H9 (cell line): ENCODE results near the gene GRIA4. TPM values are rescaled to one million over a fixed set of nuclear protein-coding genes. Genes with fewer than 3 reads are reported as not detected.

Source experiments
- DNase-seq: peaks from one replicate; pipeline ENCODE4 v3.0.0-alpha.2; 2017
- H2AFZ ChIP-seq: one replicate; pipeline ENCODE4 v1.6.1; 2013; ENCODE audit warnings: mild to moderate bottlenecking, low read length, control low read depth, moderate library complexity
- H2AK5ac ChIP-seq: 2 replicates; pipeline ENCODE4 v1.6.1; 2013; ENCODE audit warnings: low read length, control low read depth, mixed read lengths; ENCODE audit not compliant: insufficient read length
- H2BK120ac ChIP-seq: one replicate; pipeline ENCODE4 v1.6.1; 2013; ENCODE audit warnings: low read depth, mild to moderate bottlenecking, low read length, control low read depth, inconsistent platforms; ENCODE audit not compliant: poor library complexity, severe bottlenecking
- H2BK12ac ChIP-seq: 2 replicates; pipeline ENCODE4 v1.6.1; 2013; ENCODE audit warnings: low read length, control low read depth, mixed read lengths, low read depth; ENCODE audit not compliant: insufficient read length
- H2BK15ac ChIP-seq: 2 replicates; pipeline ENCODE4 v1.6.1; 2013; ENCODE audit warnings: low read depth, low read length, control low read depth
- H2BK20ac ChIP-seq: one replicate; pipeline ENCODE4 v1.6.1; 2013; ENCODE audit warnings: low read depth, mild to moderate bottlenecking, low read length, control low read depth, inconsistent platforms; ENCODE audit not compliant: poor library complexity, severe bottlenecking
- H2BK5ac ChIP-seq: 2 replicates; pipeline ENCODE4 v1.6.1; 2013; ENCODE audit warnings: low read length, control low read depth, mixed read lengths; ENCODE audit not compliant: insufficient read length
- H3K14ac ChIP-seq: 2 replicates; pipeline ENCODE4 v1.6.1; 2013; ENCODE audit warnings: low read length, control low read depth; ENCODE audit not compliant: insufficient read depth
- H3K18ac ChIP-seq: 2 replicates; pipeline ENCODE4 v1.6.1; 2013; ENCODE audit warnings: low read depth, mild to moderate bottlenecking, mixed read lengths, low read length, control low read depth; ENCODE audit not compliant: insufficient read length
- H3K23ac ChIP-seq: 2 replicates; pipeline ENCODE4 v1.6.1; 2013; ENCODE audit warnings: low read length, control low read depth, mixed read lengths, low read depth; ENCODE audit not compliant: insufficient read length
- H3K23me2 ChIP-seq: 2 replicates; pipeline ENCODE4 v1.6.1; 2013; ENCODE audit warnings: low read depth, mild to moderate bottlenecking, mixed read lengths, low read length, control low read depth; ENCODE audit not compliant: insufficient read length, poor library complexity, severe bottlenecking
- H3K27ac ChIP-seq: 2 replicates; pipeline ENCODE4 v1.5.1; 2013; ENCODE audit warnings: low read length, control low read depth, mixed read lengths, low read depth; ENCODE audit not compliant: insufficient read length
- H3K27me3 ChIP-seq: 2 replicates; pipeline ENCODE4 v1.6.1; 2013; ENCODE audit warnings: low read length, control low read depth, inconsistent platforms; ENCODE audit not compliant: insufficient read depth
- H3K4ac ChIP-seq: 2 replicates; pipeline ENCODE4 v1.6.1; 2013; ENCODE audit warnings: low read depth, mild to moderate bottlenecking, control low read depth, inconsistent platforms, low read length, moderate library complexity
- H3K4me1 ChIP-seq: 2 replicates; pipeline ENCODE4 v1.6.1; 2013; ENCODE audit warnings: low read length, control low read depth, inconsistent platforms; ENCODE audit not compliant: insufficient read depth
- H3K4me2 ChIP-seq: 2 replicates; pipeline ENCODE4 v1.6.1; 2013; ENCODE audit warnings: low read length, control low read depth, mixed read lengths; ENCODE audit not compliant: insufficient read length, insufficient read depth
- H3K56ac ChIP-seq: 2 replicates; pipeline ENCODE4 v1.6.1; 2013; ENCODE audit warnings: low read depth, mild to moderate bottlenecking, mixed read lengths, low read length, control low read depth; ENCODE audit not compliant: insufficient read length
- H3K79me1 ChIP-seq: 2 replicates; pipeline ENCODE4 v1.6.1; 2013; ENCODE audit warnings: low read depth, mild to moderate bottlenecking, moderate library complexity, low read length, control low read depth, inconsistent platforms; ENCODE audit not compliant: insufficient read depth, poor library complexity, severe bottlenecking
- H3K79me2 ChIP-seq: 2 replicates; pipeline ENCODE4 v1.6.1; 2013; ENCODE audit warnings: low read length, control low read depth, inconsistent platforms; ENCODE audit not compliant: insufficient read depth
- H3K9ac ChIP-seq: 2 replicates; pipeline ENCODE4 v1.6.1; 2013; ENCODE audit warnings: low read length, control low read depth, mixed read lengths; ENCODE audit not compliant: insufficient read length; ENCODE audit errors: extremely low read depth
- H3K9me3 ChIP-seq: one replicate; pipeline ENCODE4 v1.6.1; 2013; ENCODE audit warnings: low read depth, low read length, inconsistent platforms; ENCODE audit not compliant: control insufficient read depth
- H3T11ph ChIP-seq: one replicate; pipeline ENCODE4 v1.6.1; 2013; ENCODE audit warnings: mild to moderate bottlenecking, low read length, control low read depth, inconsistent platforms
- H4K20me1 ChIP-seq: one replicate; pipeline ENCODE4 v1.6.1; 2013; ENCODE audit not compliant: control insufficient read depth, insufficient read length, insufficient read depth
- H4K5ac ChIP-seq: 2 replicates; pipeline ENCODE4 v1.6.1; 2013; ENCODE audit warnings: low read depth, mild to moderate bottlenecking, mixed read lengths, low read length, control low read depth; ENCODE audit not compliant: insufficient read length
- H4K8ac ChIP-seq: replicated peaks from 2 replicates; pipeline ENCODE4 v1.6.1; 2013; ENCODE audit warnings: low read length, control low read depth, mixed read lengths, low read depth; ENCODE audit not compliant: insufficient read length
- H4K91ac ChIP-seq: 2 replicates; pipeline ENCODE4 v1.6.1; 2013; ENCODE audit warnings: low read depth, mild to moderate bottlenecking, moderate library complexity, mixed read lengths, low read length, control low read depth; ENCODE audit not compliant: insufficient read length
- H3K27ac Mint-ChIP-seq, 3 experiments: 2 replicates in 2 of 3; 3 replicates in 1 of 3; pipeline ENCODE4 v1.8.0; 2020 to 2021; ENCODE audit warnings: mixed read lengths in 3 of 3, mild to moderate bottlenecking in 1 of 3, moderate library complexity in 1 of 3
- H3K27me3 Mint-ChIP-seq: 2 replicates; pipeline ENCODE4 v1.8.0; 2021; ENCODE audit warnings: low read depth, mild to moderate bottlenecking, moderate library complexity, mixed read lengths
- H3K36me3 Mint-ChIP-seq, 3 experiments: 2 replicates in 2 of 3; 3 replicates in 1 of 3; pipeline ENCODE4 v1.8.0; 2020 to 2021; ENCODE audit warnings: low read depth in 3 of 3, mixed read lengths in 3 of 3; ENCODE audit not compliant: insufficient read depth in 1 of 3
- H3K4me1 Mint-ChIP-seq, 2 experiments: 2 replicates each; pipeline ENCODE4 v1.8.0; 2020; ENCODE audit warnings: mixed read lengths in 2 of 2
- H3K4me3 Mint-ChIP-seq, 2 experiments: 2 replicates in 1 of 2; 3 replicates in 1 of 2; pipeline ENCODE4 v1.8.0; 2020 to 2021; ENCODE audit warnings: mild to moderate bottlenecking in 2 of 2, mixed read lengths in 2 of 2, moderate library complexity in 1 of 2
- H3K9me3 Mint-ChIP-seq, 2 experiments: 2 replicates in 1 of 2; 3 replicates in 1 of 2; pipeline ENCODE4 v1.8.0; 2020; ENCODE audit warnings: mild to moderate bottlenecking in 2 of 2, mixed read lengths in 2 of 2, moderate library complexity in 1 of 2
- CTCF ChIP-seq: fragments of 200-600 bp; sonication (generic); conservative IDR thresholded peaks from 3 replicates; pipeline ENCODE4 v1.8.0; 2021; ENCODE audit warnings: antibody characterized with exemption, mild to moderate bottlenecking
- WGBS: extraction: QIAGEN DNeasy Blood & Tissue Kit; methylation state at CpG from one replicate; pipeline ENCODE4 v1.1.7; 2013; ENCODE audit warnings: missing lambda C conversion rate, low lambda C conversion rate, mixed read lengths; ENCODE audit not compliant: insufficient read length; ENCODE audit errors: extremely low coverage; 5-methylcytosine and 5-hydroxymethylcytosine counted together
- total RNA-seq: library from RNA; stranded (reverse); gene quantifications from 2 replicates; pipeline ENCODE4 v1.2.1, GENCODE V29; 2021

Gene GRIA4
- total RNA-seq, 1 experiment from 2014 or later, result 0.83 TPM

GRCh38 chr11:106022795-106023275 is 413.0 kb downstream of the GRIA4 start:
- H3K4me3 Mint-ChIP-seq, result peak overlapping the region; percentile 91 to 97
- Histone ChIP-seq H3K79me1 (peaks cover 3% of the 10 kb centered on the region), H3K18ac (no peak overlapping the region), H3K27ac (peak overlapping the region; percentile 21), H4K91ac (no peak overlapping the region), H3K9ac (peak overlapping the region; percentile 45), H2BK120ac (no peak overlapping the region), H3K14ac (no peak overlapping the region), H3K23ac (no peak overlapping the region), H3K4me2 (peak overlapping the region; percentile 53), H2AFZ (peak overlapping the region; percentile 78), H3K27me3 (no peaks in the 10 kb centered on the region), H3T11ph (no peak overlapping the region), H3K9me3 (no peaks in the 10 kb centered on the region), H3K4me1 (no peaks in the 10 kb centered on the region), H3K56ac (no peak overlapping the region), H2BK12ac (no peak overlapping the region), H3K79me2 (peaks cover 9% of the 10 kb centered on the region; the same call in 1 of the 2 replicates), H4K20me1 (no peaks in the 10 kb centered on the region), H3K4ac (no peak overlapping the region), H2BK20ac (no peak overlapping the region), H4K8ac (no peak overlapping the region), H2BK5ac (no peak overlapping the region), H2AK5ac (peak overlapping the region; percentile 13), H3K23me2 (peaks cover 3% of the 10 kb centered on the region), H2BK15ac (no peak overlapping the region), H4K5ac (no peak overlapping the region)
- no peaks in the 10 kb centered on the region for H3K27me3 Mint-ChIP-seq
- TF ChIP-seq CTCF, result no peak
- peak overlapping the region; percentile 84 to 96 (median 93); a peak in 6 of 7 replicates for H3K27ac Mint-ChIP-seq
- WGBS, result 100% methylated on average over 1 of the region's 7 CpGs
- peaks cover 2 to 5% (median 4%) of the 10 kb centered on the region in 3 experiments; a peak in 5 of 7 replicates for H3K36me3 Mint-ChIP-seq
- H3K4me1 Mint-ChIP-seq, result peaks cover 32 to 34% of the 10 kb centered on the region in 2 experiments
- no peak for DNase-seq
- peaks cover 2 to 3% of the 10 kb centered on the region in 2 experiments; a peak in 3 of 5 replicates for H3K9me3 Mint-ChIP-seq
